Endothelial cell of umbilical vein (primary cell): ENCODE measurements around the gene COL5A1. TPM values are rescaled to one million over a fixed set of nuclear protein-coding genes. Genes with fewer than 3 reads are reported as not detected.

ENCODE experiments used
- BruUV-seq: library from RNA; stranded (reverse); fragments of 400-500 nt; replicated peaks from 2 replicates; lab custom pipeline; 2021; lab: Mats Ljungman, UMichigan
- CTCF ChIA-PET: fragments of 300-600, 350-600 bp; sonication (Branson Sonifier 250); formaldehyde crosslinking; loops from one replicate; lab custom pipeline; 2021; ENCODE audit warnings: antibody characterized with exemption, inconsistent platforms; lab: Charles Lee
- POLR2A ChIA-PET: fragments of 300-600, 350-600 bp; sonication (Branson Sonifier 250); formaldehyde crosslinking; loops from one replicate; lab custom pipeline; 2021; ENCODE audit warnings: antibody characterized with exemption, inconsistent platforms; lab: Charles Lee
- DNase-seq: peaks from one replicate; pipeline ENCODE4 v3.0.0-alpha.2; 2011; ENCODE audit warnings: low read depth, low spot score
- FAIRE-seq: peaks from 2 replicates; lab custom pipeline; 2011; peaks lifted over from hg19 to GRCh38; lab: Jason Lieb, UNC
- H2AFZ ChIP-seq: 2 replicates; pipeline ENCODE4 v1.6.0; 2012; ENCODE audit warnings: low read depth, low read length, control low read depth, inconsistent platforms
- H3K27ac ChIP-seq: 2 replicates; pipeline ENCODE4 v1.5.1; 2011; ENCODE audit warnings: low read depth, mild to moderate bottlenecking, control low read depth, low read length, moderate library complexity; ENCODE audit not compliant: insufficient read depth
- H3K27me3 ChIP-seq, 2 experiments: 2 replicates each; pipeline versions ENCODE4 v1.6.0 to v1.6.1; 2011; ENCODE audit warnings: low read length in 2 of 2, mixed read lengths in 1 of 2; ENCODE audit not compliant: control insufficient read depth in 2 of 2, insufficient read depth in 2 of 2
- H3K36me3 ChIP-seq, 2 experiments: 2 replicates in 1 of 2; 3 replicates in 1 of 2; pipeline ENCODE4 v1.5.1; 2011; ENCODE audit warnings: low read length in 2 of 2, mild to moderate bottlenecking in 1 of 2, moderate library complexity in 1 of 2; ENCODE audit not compliant: control insufficient read depth in 2 of 2, insufficient read depth in 2 of 2; ENCODE audit errors: extremely low read depth in 1 of 2
- H3K4me1 ChIP-seq: 3 replicates; pipeline ENCODE4 v1.5.1; 2011; ENCODE audit warnings: mild to moderate bottlenecking, low read length; ENCODE audit not compliant: control insufficient read depth, insufficient read depth; ENCODE audit errors: extremely low read depth
- H3K4me2 ChIP-seq: 2 replicates; pipeline ENCODE4 v1.6.1; 2011; ENCODE audit warnings: low read length, control low read depth, mixed read lengths; ENCODE audit not compliant: insufficient read depth
- H3K4me3 ChIP-seq, 3 experiments: fragments of 200-600 bp in 1 of 3; sonication (generic), shearing (Covaris generic) in 1 of 3; replicated peaks in 1 of 3; 2 replicates each; pipeline ENCODE4 v1.5.1; 2011 to 2016; ENCODE audit warnings: control low read depth in 3 of 3, low read length in 3 of 3, mild to moderate bottlenecking in 2 of 3, inconsistent platforms in 1 of 3, low read depth in 1 of 3, moderate library complexity in 1 of 3; ENCODE audit not compliant: insufficient read depth in 1 of 3
- H3K79me2 ChIP-seq: 2 replicates; pipeline ENCODE4 v1.6.0; 2012; ENCODE audit warnings: low read length, inconsistent platforms; ENCODE audit not compliant: control insufficient read depth, insufficient read depth
- H3K9ac ChIP-seq: replicated peaks from 2 replicates; pipeline ENCODE3; 2011; ENCODE audit warnings: low read length, control low read depth; ENCODE audit not compliant: insufficient read depth; ENCODE audit errors: extremely low read depth
- H3K9me1 ChIP-seq: replicated peaks from 3 replicates; pipeline ENCODE4 v1.6.0; 2011; ENCODE audit warnings: mild to moderate bottlenecking, low read length; ENCODE audit not compliant: control insufficient read depth, insufficient read depth; ENCODE audit errors: extremely low read depth
- H3K9me3 ChIP-seq: replicated peaks from 2 replicates; pipeline ENCODE4 v1.5.1; 2012; ENCODE audit warnings: low read length, inconsistent platforms; ENCODE audit not compliant: control insufficient read depth, insufficient read depth
- H4K20me1 ChIP-seq: replicated peaks from 2 replicates; pipeline ENCODE3; 2011; ENCODE audit warnings: mild to moderate bottlenecking, low read length; ENCODE audit not compliant: control insufficient read depth, insufficient read depth; ENCODE audit errors: extremely low read depth
- EZH2 ChIP-seq: IDR thresholded peaks from 2 replicates; pipeline ENCODE4 v1.6.1; 2012; ENCODE audit warnings: borderline replicate concordance, low read depth, mild to moderate bottlenecking, moderate library complexity, low read length, inconsistent platforms; ENCODE audit not compliant: severe bottlenecking
- FOS ChIP-seq: IDR thresholded peaks from 2 replicates; pipeline ENCODE4 v1.6.1; 2011; ENCODE audit warnings: mild to moderate bottlenecking, low read length, moderate library complexity, borderline replicate concordance; ENCODE audit not compliant: insufficient read depth
- GATA2 ChIP-seq: IDR thresholded peaks from 2 replicates; pipeline ENCODE4 v1.7.0; 2011; ENCODE audit warnings: low read depth, mild to moderate bottlenecking, moderate library complexity, mixed read lengths, low read length; ENCODE audit not compliant: insufficient read length, insufficient read depth
- JUN ChIP-seq: IDR thresholded peaks from 2 replicates; pipeline ENCODE4 v1.6.1; 2011; ENCODE audit warnings: borderline replicate concordance, low read depth; ENCODE audit not compliant: insufficient read length, insufficient read depth
- MAX ChIP-seq: IDR thresholded peaks from 2 replicates; pipeline ENCODE4 v1.6.1; 2011; ENCODE audit not compliant: insufficient read depth, insufficient read length
- MYC ChIP-seq: IDR thresholded peaks from one replicate; pipeline ENCODE4 v1.6.1; 2011; ENCODE audit warnings: mild to moderate bottlenecking, low read depth, low read length
- POLR2A ChIP-seq: IDR thresholded peaks from 2 replicates; pipeline ENCODE4 v1.6.1; 2012; ENCODE audit warnings: low read depth, mild to moderate bottlenecking, control low read depth, low read length
- POLR2AphosphoS5 ChIP-seq: IDR thresholded peaks from 2 replicates; pipeline ENCODE4 v1.6.1; 2012; ENCODE audit warnings: low read depth, mild to moderate bottlenecking, control low read depth, low read length, moderate library complexity; ENCODE audit not compliant: insufficient read depth
- dilution Hi-C: fragments of 300-500 bp; cut with MboI; formaldehyde crosslinking; loops from one replicate; pipeline ENCODE4 v1.15.0; 2019; ENCODE audit warnings: low sequenced_read_pairs; ENCODE audit not compliant: extremely low pct_ligation_motif_present
- intact Hi-C: fragments of 100-400 bp; cut with micrococcal nuclease; formaldehyde crosslinking; loops from one replicate; pipeline ENCODE4 v1.10.0; 2022
- polyA plus RNA-seq, 4 experiments: library from polyadenylated mRNA; depleted of rRNA in 3 of 4; stranded (reverse) in 3 of 4; unstranded in 1 of 4; fragments of >200 nt; gene quantifications; 2 replicates each; pipeline versions ENCODE4 v1.2.1 to v1.2.3, GENCODE V29; 2011 to 2012; ENCODE audit warnings: missing spikeins in 1 of 4
- total RNA-seq: library from RNA; stranded (reverse); gene quantifications from 2 replicates; pipeline ENCODE4 v1.2.3, GENCODE V29; 2021
- TF ChIP-seq, protein P1 (sequence below), 2 donors: IDR thresholded peaks; 1 replicate in 1 of 2; 2 replicates in 1 of 2; pipeline ENCODE4 v1.5.1; 2011; ENCODE audit warnings: low read length in 2 of 2, mild to moderate bottlenecking in 2 of 2, moderate library complexity in 2 of 2, control low read depth in 1 of 2, inconsistent platforms in 1 of 2, low read depth in 1 of 2; ENCODE audit not compliant: insufficient read depth in 1 of 2; ENCODE audit errors: extremely low read depth in 1 of 2

COL5A1 gene
- total and polyA plus RNA-seq, 2 donors (not counting 3 experiments of a cell fraction or from before 2014, with no cell fraction given), result 97.4 to 175 TPM

- no peak overlapping the region for H3K4me3 ChIP-seq
- no TSS peak for BruUV-seq
- no peaks in the 10 kb centered on the region for H3K9me3 ChIP-seq
- FAIRE-seq, result peak; percentile 74
- H3K27ac ChIP-seq, result no peak overlapping the region
- CTCF ChIA-PET, result interaction anchor here (0.7 to 1.7 kb wide), 4 partner anchors 10 to 227 kb away, joined by 3 to 10 read pairs (median 5); no protein-coding TSS in a partner anchor
- H3K79me2 ChIP-seq, result peaks cover 13% of the 10 kb centered on the region
- DNase-seq, result peak; percentile 59
- POLR2A ChIA-PET, result no interaction called here
- no peak overlapping the region for H2AFZ ChIP-seq
- no peaks in the 10 kb centered on the region for H3K27me3 ChIP-seq
- TF ChIP-seq GATA2, result no peak
- TF ChIP-seq POLR2AphosphoS5, result no peak
- no peak for TF ChIP-seq EZH2
- TF ChIP-seq JUN, result no peak
- no peak for TF ChIP-seq POLR2A
- TF ChIP-seq FOS, result no peak
- TF ChIP-seq, protein P1, sequence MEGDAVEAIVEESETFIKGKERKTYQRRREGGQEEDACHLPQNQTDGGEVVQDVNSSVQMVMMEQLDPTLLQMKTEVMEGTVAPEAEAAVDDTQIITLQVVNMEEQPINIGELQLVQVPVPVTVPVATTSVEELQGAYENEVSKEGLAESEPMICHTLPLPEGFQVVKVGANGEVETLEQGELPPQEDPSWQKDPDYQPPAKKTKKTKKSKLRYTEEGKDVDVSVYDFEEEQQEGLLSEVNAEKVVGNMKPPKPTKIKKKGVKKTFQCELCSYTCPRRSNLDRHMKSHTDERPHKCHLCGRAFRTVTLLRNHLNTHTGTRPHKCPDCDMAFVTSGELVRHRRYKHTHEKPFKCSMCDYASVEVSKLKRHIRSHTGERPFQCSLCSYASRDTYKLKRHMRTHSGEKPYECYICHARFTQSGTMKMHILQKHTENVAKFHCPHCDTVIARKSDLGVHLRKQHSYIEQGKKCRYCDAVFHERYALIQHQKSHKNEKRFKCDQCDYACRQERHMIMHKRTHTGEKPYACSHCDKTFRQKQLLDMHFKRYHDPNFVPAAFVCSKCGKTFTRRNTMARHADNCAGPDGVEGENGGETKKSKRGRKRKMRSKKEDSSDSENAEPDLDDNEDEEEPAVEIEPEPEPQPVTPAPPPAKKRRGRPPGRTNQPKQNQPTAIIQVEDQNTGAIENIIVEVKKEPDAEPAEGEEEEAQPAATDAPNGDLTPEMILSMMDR (IDR thresholded peaks at IDR 0.05; ENCODE audit: extremely low read depth in 1 of 2, insufficient read depth in 1 of 2, low read depth in 1 of 2, low read length in 2 of 2), result no peak
- no peak for TF ChIP-seq MYC
- TF ChIP-seq MAX, result no peak
- H3K9ac ChIP-seq, result no peak overlapping the region
- intact Hi-C loops, result no loop called here
- H3K36me3 ChIP-seq, result no peaks in the 10 kb centered on the region
- no peaks in the 10 kb centered on the region for H4K20me1 ChIP-seq
- dilution Hi-C loops, result no loop called here
- H3K4me1 ChIP-seq, result peaks cover 14% of the 10 kb centered on the region
- no peaks in the 10 kb centered on the region for H3K9me1 ChIP-seq
- H3K4me2 ChIP-seq, result peak overlapping the region; percentile 15
Observed at GRCh38 chr9:134676361-134676760, 34.8 kb downstream of the COL5A1 start.
